Adrenal gland (tissue), 12 donors: ENCODE data around the gene LMF1. TPM values are rescaled to one million over a fixed set of nuclear protein-coding genes. Genes with fewer than 3 reads are reported as not detected.

Experiments
- DNase-seq, 7 donors: peaks; one replicate each; pipeline ENCODE4 v3.0.0-alpha.2; 2019 to 2020
- H3K27ac ChIP-seq, 5 donors: fragments of 200-600 bp; sonication (generic) in 4 of 5; 1 replicate in 3 of 5; 2 replicates in 2 of 5; pipeline versions ENCODE4 v1.5.1 to v1.8.0; 2016 to 2020; ENCODE audit warnings: mild to moderate bottlenecking in 1 of 5
- H3K27me3 ChIP-seq: fragments of 200-600 bp; 2 replicates; pipeline ENCODE4 v1.8.0; 2021
- H3K36me3 ChIP-seq, 2 donors: fragments of 200-600 bp; replicated peaks in 1 of 2; 1 replicate in 1 of 2; 2 replicates in 1 of 2; pipeline versions ENCODE4 v1.5.1 to v1.8.0; 2018 to 2022
- H3K4me1 ChIP-seq, 2 donors: fragments of 200-600 bp; replicated peaks in 1 of 2; 1 replicate in 1 of 2; 2 replicates in 1 of 2; pipeline versions ENCODE4 v1.5.1 to v1.8.0; 2018 to 2021
- H3K4me3 ChIP-seq, 4 donors: fragments of 200-600 bp; sonication (generic) in 3 of 4; one replicate each; pipeline ENCODE4 v1.5.1; 2016 to 2018
- H3K9me3 ChIP-seq, 3 donors: fragments of 200-600 bp; sonication (generic) in 1 of 3; replicated peaks in 1 of 3; 1 replicate in 2 of 3; 2 replicates in 1 of 3; pipeline versions ENCODE4 v1.5.1 to v1.8.0; 2016 to 2021
- CTCF ChIP-seq, 6 experiments: fragments of 450-650 bp in 4 of 6; fragments of 200-600 bp in 2 of 6; sonication (generic) in 1 of 6; IDR thresholded peaks; 1 replicate in 5 of 6; 2 replicates in 1 of 6; pipeline versions ENCODE4 v1.5.1 to v1.8.0; 2016 to 2021; ENCODE audit warnings: antibody characterized with exemption in 6 of 6, mild to moderate bottlenecking in 2 of 6, moderate library complexity in 1 of 6
- POLR2A ChIP-seq, 2 donors: fragments of 450-650 bp; IDR thresholded peaks; one replicate each; pipeline ENCODE4 v1.6.1; 2017; ENCODE audit warnings: antibody characterized with exemption in 2 of 2, mild to moderate bottlenecking in 2 of 2, moderate library complexity in 1 of 2
- WGBS, 4 donors: extraction: QIAGEN DNeasy Blood & Tissue Kit in 2 of 4; methylation state at CpG; one replicate each; pipeline versions ENCODE4 v1.1.5 to v1.1.7; 2013 to 2017; 5-methylcytosine and 5-hydroxymethylcytosine counted together
- intact Hi-C, 2 donors: fragments of 100-400 bp; cut with DNase I; formaldehyde crosslinking; loops; one replicate each; pipeline versions ENCODE4 v1.14.1 to v1.15.0; 2022 to 2023
- polyA plus RNA-seq, 3 donors: library from polyadenylated mRNA; stranded (reverse); fragments of 200-250 nt in 2 of 3; fragments of 350-450 nt in 1 of 3; fragmentation: Illumina TruSeq in 1 of 3; extraction: RNeasy Lipid Tissue Mini Kit (QIAGEN cat#74804) in 1 of 3; gene quantifications; one replicate each; pipeline ENCODE4 v1.2.3, GENCODE V29; 2013 to 2014
- total RNA-seq, 9 donors: library from RNA; depleted of rRNA in 4 of 9; stranded (reverse); fragments of >200 nt in 4 of 9; fragments of 120-200 nt in 1 of 9; fragmentation: NEBNext Ultra II Directional in 1 of 9; extraction: Animal tissue kit (Norgen Biotek cat#: 25700) in 1 of 9; gene quantifications; one replicate each; pipeline versions ENCODE4 v1.1.0 to v1.2.4, GENCODE V29; 2013 to 2023
- donor health status: healthy with polysubstance abuse.
- donor health status: Bipolar disorder and iron deficiency.
- donor health status: DM: yes; HTN: yes; CAD: no.
- donor health status: DM: no; HTN: no; CAD: no.
- donor health status: DM: no; HTN: no; CAD: no.
- donor health status: DM: yes; HTN: yes; CAD: no.

LMF1 gene
- total and polyA plus RNA-seq, 12 donors = 10.5 to 101 (median 36.3) TPM

GRCh38 chr16:881219-882097 is 89.3 kb downstream of the LMF1 start:
- H3K27me3 ChIP-seq = no peaks in the 10 kb centered on the region
- no peak overlapping the region for H3K4me3 ChIP-seq
- no peaks in the 10 kb centered on the region for H3K36me3 ChIP-seq
- no peak for DNase-seq
- 90 to 91% (median 91%) methylated on average over 20 to 21 of the region's 21 CpGs for WGBS, 4 donors
- H3K27ac ChIP-seq = no peak overlapping the region
- no peaks in the 10 kb centered on the region for H3K4me1 ChIP-seq
- no peak for TF ChIP-seq POLR2A (IDR thresholded peaks at IDR 0.05)
- TF ChIP-seq CTCF (IDR thresholded peaks at IDR 0.05) = no peak
- intact Hi-C loops = no loop called here
- no peaks in the 10 kb centered on the region for H3K9me3 ChIP-seq

GRCh38 chr16:880471-881171 is 90.2 kb downstream of the LMF1 start:
- no peaks in the 10 kb centered on the region for H3K4me1 ChIP-seq
- H3K4me3 ChIP-seq = no peak overlapping the region
- intact Hi-C loops = no loop called here
- no peaks in the 10 kb centered on the region for H3K27me3 ChIP-seq
- H3K9me3 ChIP-seq = no peaks in the 10 kb centered on the region
- H3K36me3 ChIP-seq = no peaks in the 10 kb centered on the region
- no peak for DNase-seq
- H3K27ac ChIP-seq = no peak overlapping the region
- no peak for TF ChIP-seq CTCF (IDR thresholded peaks at IDR 0.05)
- TF ChIP-seq POLR2A (IDR thresholded peaks at IDR 0.05) = no peak
- 94 to 98% (median 96%) methylated on average over 9 to 23 of the region's 23 CpGs for WGBS, 4 donors

GRCh38 chr16:879986-880385 is 90.8 kb downstream of the LMF1 start:
- no peak overlapping the region for H3K4me3 ChIP-seq
- H3K9me3 ChIP-seq = no peaks in the 10 kb centered on the region
- 93 to 97% (median 95%) methylated on average over 14 to 16 of the region's 16 CpGs for WGBS, 4 donors
- H3K36me3 ChIP-seq = no peaks in the 10 kb centered on the region
- no peaks in the 10 kb centered on the region for H3K4me1 ChIP-seq
- TF ChIP-seq POLR2A (IDR thresholded peaks at IDR 0.05) (no peak), CTCF (IDR thresholded peaks at IDR 0.05) (no peak)
- no peak for DNase-seq
- intact Hi-C loops = no loop called here
- no peaks in the 10 kb centered on the region for H3K27me3 ChIP-seq
- no peak overlapping the region for H3K27ac ChIP-seq

- 91 to 96% (median 95%) methylated on average over 8 to 27 of the region's 27 CpGs for WGBS, 4 donors
- no peaks in the 10 kb centered on the region for H3K4me1 ChIP-seq
- no peaks in the 10 kb centered on the region for H3K36me3 ChIP-seq
- TF ChIP-seq POLR2A (IDR thresholded peaks at IDR 0.05) (no peak), CTCF (IDR thresholded peaks at IDR 0.05) (no peak)
- H3K27me3 ChIP-seq = no peaks in the 10 kb centered on the region
- H3K4me3 ChIP-seq = no peak overlapping the region
- no peak overlapping the region for H3K27ac ChIP-seq
- no peaks in the 10 kb centered on the region for H3K9me3 ChIP-seq
- DNase-seq = no peak
- intact Hi-C loops = no loop called here
Measured at GRCh38 chr16:879461-879861, 91.3 kb downstream of the LMF1 start.
